Measurements from ENCODE around the gene RECQL.
A peak's percentile ranks its signal among the peaks of the same experiment; 100 is the strongest.
"Not testable (repeated sequence)": the region's sequence is repeated elsewhere in the genome, so short reads cannot be mapped to it uniquely, and the experiment has no call there.

Gene RECQL

DNA sequence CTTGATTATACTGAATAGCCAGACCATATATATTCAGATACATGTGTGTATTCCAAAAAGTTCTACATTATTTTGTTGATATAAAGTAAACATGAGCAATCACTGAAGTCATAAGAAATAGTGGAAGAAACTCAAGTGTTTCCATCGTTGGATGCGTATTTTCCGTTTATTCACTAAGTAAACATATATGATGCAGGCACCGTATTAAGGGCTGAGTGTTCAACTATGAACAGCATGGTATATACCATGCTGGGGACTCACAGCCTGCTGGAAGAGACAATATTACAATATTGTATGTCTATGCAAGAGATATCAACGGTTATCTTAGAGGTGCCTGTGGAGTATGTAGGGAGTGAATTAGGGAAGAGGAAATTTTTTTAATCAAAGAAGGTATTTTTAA lies 62.8 kb downstream of the RECQL start:
- H3K27me3 ChIP-seq (ENCODE audit: low read depth): no peaks in the 10 kb centered on the region
- DNase-seq (ENCODE audit: low spot score in 2 of 2): no peak

DNA sequence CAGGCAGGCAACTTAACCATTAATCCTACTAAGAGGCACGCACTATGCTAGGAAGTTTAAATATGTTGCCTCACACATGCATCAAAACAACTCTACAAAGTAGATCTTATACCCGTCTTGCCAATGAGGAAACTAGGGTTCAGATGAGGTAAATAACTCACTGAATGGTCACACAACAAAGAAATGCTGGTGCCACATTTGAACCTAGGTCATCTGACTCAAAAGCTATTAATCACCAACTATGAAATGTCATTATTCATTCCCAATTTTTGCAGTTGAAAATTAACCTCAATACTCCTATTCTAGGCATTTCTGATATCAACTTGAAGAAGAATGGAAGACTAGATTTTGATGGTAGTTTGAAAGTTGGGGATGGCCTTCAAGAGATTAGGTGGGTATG lies 66.7 kb downstream of the RECQL start:
- Histone ChIP-seq H3K4me3 (no peak overlapping the region), H3K9me3 (no peaks in the 10 kb centered on the region), H3K27me3 (ENCODE audit: low read depth) (no peaks in the 10 kb centered on the region), H3K36me3 (replicated peaks) (no peaks in the 10 kb centered on the region), H3K4me1 (peaks cover 5% of the 10 kb centered on the region; the same call in 1 of the 2 replicates)
- DNase-seq (ENCODE audit: low spot score in 2 of 2): no peak
- in situ Hi-C loops (cut with MboI; ENCODE audit: low sequenced_read_pairs): no loop called here

More for the DNA sequence above, 62.8 kb downstream of the RECQL start:
- Histone ChIP-seq H3K9me3 (no peaks in the 10 kb centered on the region), H3K36me3 (replicated peaks) (no peaks in the 10 kb centered on the region), H3K4me1 (peaks cover 5% of the 10 kb centered on the region; the same call in 1 of the 2 replicates), H3K4me3 (peak overlapping the region; percentile 57)
- in situ Hi-C loops (cut with MboI; ENCODE audit: low sequenced_read_pairs): no loop called here

DNA sequence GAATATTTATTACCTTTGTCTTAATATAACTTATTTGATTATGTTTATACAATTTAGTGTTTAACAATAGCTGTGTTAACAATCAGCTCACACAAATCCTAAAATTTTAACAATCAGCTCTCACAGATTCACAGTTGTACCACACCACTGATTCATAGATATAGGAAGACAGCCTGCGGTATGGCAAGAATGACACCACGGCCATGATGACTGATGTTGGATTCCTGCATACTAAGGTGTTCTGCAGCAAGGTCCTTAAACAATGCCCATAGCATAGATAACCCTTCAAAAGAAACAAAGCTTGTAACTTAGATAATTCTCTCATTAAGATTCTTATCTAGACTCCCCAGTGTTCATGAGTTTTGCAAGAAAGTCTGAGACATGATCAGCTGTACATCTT lies 67.9 kb downstream of the RECQL start:
- in situ Hi-C loops (cut with MboI; ENCODE audit: low sequenced_read_pairs): no loop called here
- no peaks in the 10 kb centered on the region for H3K27me3 ChIP-seq (ENCODE audit: low read depth)
- no peak for DNase-seq (ENCODE audit: low spot score in 2 of 2)
- H3K9me3 ChIP-seq: no peaks in the 10 kb centered on the region
- H3K4me1 ChIP-seq: no peaks in the 10 kb centered on the region
- H3K36me3 ChIP-seq (replicated peaks): no peaks in the 10 kb centered on the region
- no peak overlapping the region for H3K4me3 ChIP-seq

DNA sequence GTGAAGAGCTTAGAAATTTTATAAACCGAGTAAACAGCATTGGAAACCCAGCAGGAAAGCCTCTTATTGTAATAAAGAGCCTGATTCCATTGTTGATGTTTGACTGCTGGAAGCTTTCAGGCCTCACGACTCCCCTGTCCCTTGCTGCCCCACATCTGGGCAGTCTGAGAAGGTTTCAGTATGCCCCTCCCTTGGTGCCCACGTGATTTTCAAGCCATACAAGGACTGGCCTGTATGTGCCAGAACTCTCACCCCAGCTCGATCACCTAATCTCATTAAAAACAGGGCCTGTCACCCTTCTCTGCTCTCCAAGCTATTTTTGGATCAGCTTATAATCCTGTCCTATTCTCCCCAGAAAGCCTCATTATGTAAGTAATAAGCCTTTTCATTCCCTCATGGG lies 71.4 kb downstream of the RECQL start:
- no peaks in the 10 kb centered on the region for H3K36me3 ChIP-seq (replicated peaks)
- no peaks in the 10 kb centered on the region for H3K4me1 ChIP-seq
- in situ Hi-C loops (cut with MboI; ENCODE audit: low sequenced_read_pairs): no loop called here
- H3K9me3 ChIP-seq: no peaks in the 10 kb centered on the region
- DNase-seq (ENCODE audit: low spot score in 2 of 2): peak in 1 of 2 experiments; percentile 9
- H3K4me3 ChIP-seq: no peak overlapping the region
- H3K27me3 ChIP-seq (ENCODE audit: low read depth): no peaks in the 10 kb centered on the region

DNA sequence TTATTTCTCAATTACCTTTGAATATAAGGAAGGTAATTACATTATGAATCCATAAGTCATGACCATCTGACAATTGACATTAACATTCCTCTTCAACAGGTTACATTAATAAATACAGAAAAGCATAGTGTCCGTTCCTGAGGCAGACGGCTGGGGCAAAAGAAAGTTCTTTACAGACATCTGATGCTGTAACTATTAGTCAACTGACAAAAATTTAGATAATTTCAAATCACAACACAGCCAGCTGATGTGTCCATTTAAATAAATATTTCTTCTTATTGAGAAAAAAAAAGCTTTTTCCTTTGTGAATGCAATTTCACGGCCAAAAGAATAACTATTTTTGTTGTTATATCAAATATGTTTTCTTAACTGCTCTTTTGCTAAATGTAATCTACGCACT lies 73.2 kb downstream of the RECQL start:
- no peaks in the 10 kb centered on the region for H3K27me3 ChIP-seq (ENCODE audit: low read depth)
- no peaks in the 10 kb centered on the region for H3K4me1 ChIP-seq
- H3K9me3 ChIP-seq: no peaks in the 10 kb centered on the region
- H3K36me3 ChIP-seq (replicated peaks): no peaks in the 10 kb centered on the region
- in situ Hi-C loops (cut with MboI; ENCODE audit: low sequenced_read_pairs): no loop called here
- no peak overlapping the region for H3K4me3 ChIP-seq
- no peak for DNase-seq (ENCODE audit: low spot score in 2 of 2)

DNA sequence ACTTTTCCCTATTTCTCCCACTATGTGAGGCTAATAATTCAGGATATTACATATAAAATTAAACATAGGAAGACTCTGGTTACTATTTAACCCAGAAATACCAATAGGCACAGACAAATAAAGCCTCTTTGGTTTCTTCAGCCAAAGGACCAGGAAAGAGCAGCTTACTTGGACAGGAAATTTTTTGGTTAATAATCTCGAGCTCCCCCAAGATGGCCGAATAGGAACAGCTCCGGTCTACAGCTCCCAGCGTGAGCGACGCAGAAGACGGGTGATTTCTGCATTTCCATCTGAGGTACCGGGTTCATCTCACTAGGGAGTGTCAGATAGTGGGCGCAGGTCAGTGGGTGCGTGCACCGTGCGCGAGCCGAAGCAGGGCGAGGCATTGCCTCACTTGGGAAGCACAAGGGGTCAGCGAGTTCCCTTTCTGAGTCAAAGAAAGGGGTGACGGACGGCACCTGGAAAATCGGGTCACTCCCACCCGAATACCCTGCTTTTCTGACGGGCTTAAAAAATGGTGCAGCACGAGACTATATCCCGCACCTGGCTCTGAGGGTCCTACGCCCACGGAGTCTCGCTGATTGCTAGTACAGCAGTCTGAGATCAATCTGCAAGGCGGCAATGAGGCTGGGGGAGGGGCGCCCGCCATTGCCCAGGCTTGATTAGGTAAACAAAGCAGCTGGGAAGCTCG lies 82.3 kb downstream of the RECQL start:
- H3K9me3 ChIP-seq; H3K4me3 ChIP-seq; H3K27me3 ChIP-seq (ENCODE audit: low read depth); in situ Hi-C loops (cut with MboI; ENCODE audit: low sequenced_read_pairs); H3K36me3 ChIP-seq (replicated peaks); H3K4me1 ChIP-seq: not testable (repeated sequence)
- DNase-seq (ENCODE audit: low spot score in 2 of 2): peak in 1 of 2 experiments; percentile 20
